Measurements from ENCODE around the gene KRTAP5-1. TPM values are rescaled to one million over a fixed set of nuclear protein-coding genes. Genes with fewer than 3 reads are reported as not detected.
"Not testable (repeated sequence)": the region's sequence is repeated elsewhere in the genome, so short reads cannot be mapped to it uniquely, and the experiment has no call there.

Gene KRTAP5-1
- total RNA-seq, 1 donor from 2014 or later = not detected

- Mint-ChIP-seq H3K27ac (ENCODE audit: unreplicated experiment) (no peak overlapping the region), H3K36me3 (ENCODE audit: low read depth) (peaks cover 4% of the 10 kb centered on the region), H3K9me3 (ENCODE audit: low read depth) (no peaks in the 10 kb centered on the region), H3K4me3 (ENCODE audit: unreplicated experiment) (no peak overlapping the region), H3K27me3 (ENCODE audit: low read depth) (peaks cover 35% of the 10 kb centered on the region), H3K4me1 (ENCODE audit: low read depth) (no peaks in the 10 kb centered on the region)
- no peak for TF ChIP-seq CTCF (IDR thresholded peaks at IDR 0.05)
- DNase-seq (ENCODE audit: low spot score) = peak; percentile 52
Observed at GRCh38 chr11:1589996-1590395, 4.9 kb upstream of the KRTAP5-1 start.

GRCh38 chr11:1589191-1589963 is 4.3 kb upstream of the KRTAP5-1 start:
- H3K4me3 Mint-ChIP-seq (ENCODE audit: unreplicated experiment); H3K9me3 Mint-ChIP-seq (ENCODE audit: low read depth); H3K36me3 Mint-ChIP-seq (ENCODE audit: low read depth); H3K4me1 Mint-ChIP-seq (ENCODE audit: low read depth); H3K27ac Mint-ChIP-seq (ENCODE audit: unreplicated experiment): not testable (repeated sequence)
- DNase-seq (ENCODE audit: low spot score) = peak; percentile 20
- peaks cover 29% of the 10 kb centered on the region for H3K27me3 Mint-ChIP-seq (ENCODE audit: low read depth)

GRCh38 chr11:1586699-1587098 is 1.6 kb upstream of the KRTAP5-1 start:
- Mint-ChIP-seq H3K9me3 (ENCODE audit: low read depth) (no peaks in the 10 kb centered on the region), H3K4me3 (ENCODE audit: unreplicated experiment) (no peak overlapping the region), H3K27me3 (ENCODE audit: low read depth) (peaks cover 9% of the 10 kb centered on the region), H3K27ac (ENCODE audit: unreplicated experiment) (no peak overlapping the region), H3K4me1 (ENCODE audit: low read depth) (no peaks in the 10 kb centered on the region), H3K36me3 (ENCODE audit: low read depth) (peaks cover 8% of the 10 kb centered on the region)
- DNase-seq (ENCODE audit: low spot score) = peak; percentile 12
- TF ChIP-seq CTCF (IDR thresholded peaks at IDR 0.05) = no peak

- H3K27ac Mint-ChIP-seq (ENCODE audit: unreplicated experiment); H3K4me3 Mint-ChIP-seq (ENCODE audit: unreplicated experiment); H3K9me3 Mint-ChIP-seq (ENCODE audit: low read depth); H3K4me1 Mint-ChIP-seq (ENCODE audit: low read depth); DNase-seq (ENCODE audit: low spot score); H3K27me3 Mint-ChIP-seq (ENCODE audit: low read depth): not testable (repeated sequence)
- peaks cover 11% of the 10 kb centered on the region for H3K36me3 Mint-ChIP-seq (ENCODE audit: low read depth)
Observed at GRCh38 chr11:1582909-1583308, 2.2 kb downstream of the KRTAP5-1 start.

GRCh38 chr11:1581976-1582375 is 3.1 kb downstream of the KRTAP5-1 start:
- no peak overlapping the region for H3K27ac Mint-ChIP-seq (ENCODE audit: unreplicated experiment)
- DNase-seq (ENCODE audit: low spot score) = no peak

GRCh38 chr11:1576825-1577224 is 8.3 kb downstream of the KRTAP5-1 start:
- H3K4me1 Mint-ChIP-seq (ENCODE audit: low read depth) = peaks cover 10% of the 10 kb centered on the region
- H3K27ac Mint-ChIP-seq (ENCODE audit: unreplicated experiment) = no peak overlapping the region
- no peak for TF ChIP-seq CTCF (IDR thresholded peaks at IDR 0.05)
- peak; percentile 22 for DNase-seq (ENCODE audit: low spot score)
- no peak overlapping the region for H3K4me3 Mint-ChIP-seq (ENCODE audit: unreplicated experiment)
- peaks cover 5% of the 10 kb centered on the region for H3K36me3 Mint-ChIP-seq (ENCODE audit: low read depth)
- H3K9me3 Mint-ChIP-seq (ENCODE audit: low read depth) = peaks cover 8% of the 10 kb centered on the region
- no peaks in the 10 kb centered on the region for H3K27me3 Mint-ChIP-seq (ENCODE audit: low read depth)

More at GRCh38 chr11:1581976-1582375, 3.1 kb downstream of the KRTAP5-1 start:
- H3K4me1 Mint-ChIP-seq (ENCODE audit: low read depth) = no peaks in the 10 kb centered on the region
- H3K27me3 Mint-ChIP-seq (ENCODE audit: low read depth) = peaks cover 3% of the 10 kb centered on the region
- H3K4me3 Mint-ChIP-seq (ENCODE audit: unreplicated experiment) = no peak overlapping the region
- peaks cover 11% of the 10 kb centered on the region for H3K36me3 Mint-ChIP-seq (ENCODE audit: low read depth)
- no peak for TF ChIP-seq CTCF (IDR thresholded peaks at IDR 0.05)
- H3K9me3 Mint-ChIP-seq (ENCODE audit: low read depth) = peaks cover 8% of the 10 kb centered on the region

- H3K4me3 Mint-ChIP-seq (ENCODE audit: unreplicated experiment); H3K36me3 Mint-ChIP-seq (ENCODE audit: low read depth); H3K9me3 Mint-ChIP-seq (ENCODE audit: low read depth); H3K27me3 Mint-ChIP-seq (ENCODE audit: low read depth); H3K27ac Mint-ChIP-seq (ENCODE audit: unreplicated experiment): not testable (repeated sequence)
- DNase-seq (ENCODE audit: low spot score) = peak; percentile 33
- peaks cover 12% of the 10 kb centered on the region for H3K4me1 Mint-ChIP-seq (ENCODE audit: low read depth)
Observed at GRCh38 chr11:1575756-1576155, 9.3 kb downstream of the KRTAP5-1 start.

All from chondrocyte (in vitro differentiated cells).